Lung (tissue), 12 donors: ENCODE data around the gene CLIP2. TPM values are rescaled to one million over a fixed set of nuclear protein-coding genes. Genes with fewer than 3 reads are reported as not detected.

Experiments
- ATAC-seq: fragments of 200-7000 bp; cut with Tn5 transposase; one replicate; pipeline ENCODE4 v1.9.1; 2020; ENCODE audit warnings: moderate number of reproducible peaks; ENCODE audit not compliant: insufficient read depth, low FRiP score
- DNase-seq, 3 donors: peaks; one replicate each; pipeline ENCODE4 v3.0.0-alpha.2; 2013 to 2017
- H3K27ac ChIP-seq, 2 donors: one replicate each; pipeline ENCODE4 v1.5.1; 2013; ENCODE audit warnings: mild to moderate bottlenecking in 2 of 2, moderate library complexity in 2 of 2, control low read depth in 1 of 2, inconsistent platforms in 1 of 2, low read depth in 1 of 2, low read length in 1 of 2
- H3K27me3 ChIP-seq, 3 donors: one replicate each; pipeline ENCODE4 v1.5.1; 2013; ENCODE audit warnings: low read length in 2 of 3; ENCODE audit not compliant: control insufficient read depth in 3 of 3, insufficient read depth in 3 of 3
- H3K36me3 ChIP-seq, 4 donors: one replicate each; pipeline ENCODE4 v1.5.1; 2013; ENCODE audit warnings: low read length in 4 of 4, mild to moderate bottlenecking in 1 of 4, moderate library complexity in 1 of 4; ENCODE audit not compliant: control insufficient read depth in 4 of 4, insufficient read depth in 4 of 4
- H3K4me1 ChIP-seq, 5 donors: one replicate each; pipeline ENCODE4 v1.5.1; 2013; ENCODE audit warnings: low read length in 5 of 5, mild to moderate bottlenecking in 2 of 5, moderate library complexity in 1 of 5; ENCODE audit not compliant: control insufficient read depth in 5 of 5, insufficient read depth in 5 of 5
- H3K4me3 ChIP-seq: one replicate; pipeline ENCODE4 v1.5.1; 2013; ENCODE audit warnings: mild to moderate bottlenecking, control low read depth, moderate library complexity
- H3K9ac ChIP-seq, 2 donors: one replicate each; pipeline ENCODE4 v1.5.1; 2013; ENCODE audit warnings: low read length in 2 of 2, control low read depth in 1 of 2; ENCODE audit not compliant: insufficient read depth in 1 of 2
- H3K9me3 ChIP-seq, 4 donors: one replicate each; pipeline ENCODE4 v1.5.1; 2013; ENCODE audit warnings: low read length in 3 of 4, mild to moderate bottlenecking in 1 of 4, moderate library complexity in 1 of 4; ENCODE audit not compliant: control insufficient read depth in 4 of 4, insufficient read depth in 3 of 4
- CTCF ChIP-seq: IDR thresholded peaks from 2 replicates; pipeline ENCODE4 v1.5.1; 2012; ENCODE audit warnings: mild to moderate bottlenecking; ENCODE audit errors: control extremely low read depth, extremely low read depth
- WGBS, 2 donors: extraction: QIAGEN DNeasy Blood & Tissue Kit; methylation state at CpG; one replicate each; pipeline ENCODE4 v1.1.7; 2013; 5-methylcytosine and 5-hydroxymethylcytosine counted together
- polyA plus RNA-seq, 2 donors: library from polyadenylated mRNA; stranded (reverse); fragments of 200-250 nt; gene quantifications; one replicate each; pipeline ENCODE4 v1.2.1, GENCODE V29; 2013
- total RNA-seq, 2 donors: library from RNA; depleted of rRNA in 1 of 2; stranded (reverse); fragments of >200 nt in 1 of 2; gene quantifications; one replicate each; pipeline ENCODE4 v1.2.1, GENCODE V29; 2014 to 2021
- donor health status: control.
- donor health status: control.
- donor health status: Bipolar disorder and iron deficiency.
- donor health status: healthy.
- donor health status: DM: yes; HTN: yes; CAD: no.

CLIP2 gene
- total and polyA plus RNA-seq, 4 donors: 7.9 to 27.0 (median 14.9) TPM

GRCh38 chr7:74355091-74355490 is 65.9 kb downstream of the CLIP2 start:
- no peak for ATAC-seq
- H3K4me3 ChIP-seq: no peak overlapping the region
- no peaks in the 10 kb centered on the region for H3K27me3 ChIP-seq

GRCh38 chr7:74356589-74357315 is 67.5 kb downstream of the CLIP2 start:
- Histone ChIP-seq H3K27me3 (no peaks in the 10 kb centered on the region), H3K4me3 (no peak overlapping the region), H3K4me1 (no peaks in the 10 kb centered on the region), H3K27ac (no peak overlapping the region), H3K9ac (no peak overlapping the region), H3K36me3 (peaks cover 2 to 51% (median 21%) of the 10 kb centered on the region in 4 donors), H3K9me3 (peaks cover 0 to 10% (median 0%) of the 10 kb centered on the region in 4 donors)
- ATAC-seq: no peak
- no peak for DNase-seq
- TF ChIP-seq CTCF: no peak
- 96% methylated on average over 10 of the region's 10 CpGs for WGBS, 2 donors

More at GRCh38 chr7:74355091-74355490, 65.9 kb downstream of the CLIP2 start:
- 82 to 90% methylated on average over 4 of the region's 4 CpGs for WGBS, 2 donors
- no peak for TF ChIP-seq CTCF
- no peak for DNase-seq
- Histone ChIP-seq H3K36me3 (peaks cover 2 to 44% (median 19%) of the 10 kb centered on the region in 4 donors), H3K9me3 (peaks cover 0 to 10% (median 0%) of the 10 kb centered on the region in 4 donors), H3K4me1 (no peaks in the 10 kb centered on the region), H3K27ac (no peak overlapping the region), H3K9ac (no peak overlapping the region)

GRCh38 chr7:74360008-74360407 is 70.8 kb downstream of the CLIP2 start:
- TF ChIP-seq CTCF: no peak
- H3K4me3 ChIP-seq: no peak overlapping the region
- no peak overlapping the region for H3K27ac ChIP-seq
- peaks cover 0 to 10% (median 0%) of the 10 kb centered on the region in 4 donors for H3K9me3 ChIP-seq
- no peak for DNase-seq
- no peak for ATAC-seq
- peaks cover 5 to 42% (median 19%) of the 10 kb centered on the region in 4 donors for H3K36me3 ChIP-seq
- no peaks in the 10 kb centered on the region for H3K27me3 ChIP-seq
- H3K4me1 ChIP-seq: peaks cover 0 to 1% (median 0%) of the 10 kb centered on the region in 5 donors
- H3K9ac ChIP-seq: no peak overlapping the region
- WGBS, 2 donors: 94 to 96% methylated on average over 10 to 11 of the region's 11 CpGs
